ENCODE measurements around the gene UMODL1.

DNA sequence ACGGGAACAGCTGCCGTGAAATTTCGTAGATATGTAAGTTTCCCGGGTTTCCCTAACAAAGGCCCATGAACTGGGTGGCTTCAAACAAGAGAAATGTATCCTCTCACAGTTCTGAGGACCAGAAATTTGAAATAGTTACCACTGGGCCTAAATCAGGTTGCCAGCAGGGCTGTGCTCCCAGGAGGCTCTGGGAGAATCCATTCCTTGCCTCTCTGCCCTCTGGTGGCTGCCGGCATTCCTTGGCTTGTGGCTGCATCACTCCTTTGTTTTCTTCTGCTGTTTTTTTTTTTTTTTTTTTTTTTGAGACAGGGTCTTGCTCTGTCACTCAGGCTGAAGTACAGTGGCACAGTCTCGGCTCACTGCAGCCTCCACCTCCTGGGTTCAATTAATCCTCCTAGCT lies 23.7 kb downstream of the UMODL1 start:
- TF ChIP-seq, protein P1, sequence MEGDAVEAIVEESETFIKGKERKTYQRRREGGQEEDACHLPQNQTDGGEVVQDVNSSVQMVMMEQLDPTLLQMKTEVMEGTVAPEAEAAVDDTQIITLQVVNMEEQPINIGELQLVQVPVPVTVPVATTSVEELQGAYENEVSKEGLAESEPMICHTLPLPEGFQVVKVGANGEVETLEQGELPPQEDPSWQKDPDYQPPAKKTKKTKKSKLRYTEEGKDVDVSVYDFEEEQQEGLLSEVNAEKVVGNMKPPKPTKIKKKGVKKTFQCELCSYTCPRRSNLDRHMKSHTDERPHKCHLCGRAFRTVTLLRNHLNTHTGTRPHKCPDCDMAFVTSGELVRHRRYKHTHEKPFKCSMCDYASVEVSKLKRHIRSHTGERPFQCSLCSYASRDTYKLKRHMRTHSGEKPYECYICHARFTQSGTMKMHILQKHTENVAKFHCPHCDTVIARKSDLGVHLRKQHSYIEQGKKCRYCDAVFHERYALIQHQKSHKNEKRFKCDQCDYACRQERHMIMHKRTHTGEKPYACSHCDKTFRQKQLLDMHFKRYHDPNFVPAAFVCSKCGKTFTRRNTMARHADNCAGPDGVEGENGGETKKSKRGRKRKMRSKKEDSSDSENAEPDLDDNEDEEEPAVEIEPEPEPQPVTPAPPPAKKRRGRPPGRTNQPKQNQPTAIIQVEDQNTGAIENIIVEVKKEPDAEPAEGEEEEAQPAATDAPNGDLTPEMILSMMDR (IDR thresholded peaks at IDR 0.05), result no peak
- TF ChIP-seq POLR2A (IDR thresholded peaks at IDR 0.05) (no peak), POLR2AphosphoS5 (IDR thresholded peaks at IDR 0.05) (no peak)

Data from suprapubic skin (tissue), 4 donors.